ENCODE measurements around the gene BAG5.

Gene BAG5

GRCh38 chr14:103535891-103536565 lies 26.4 kb downstream of the BAG5 start:
- no peak overlapping the region for H3K27ac ChIP-seq
- no peak for DNase-seq (ENCODE audit: low read depth, low spot score)

- no peak overlapping the region for H3K27ac ChIP-seq
- DNase-seq (ENCODE audit: low read depth, low spot score), result no peak
These were observed 27.2 kb downstream of the BAG5 start for GRCh38 chr14:103535081-103535890.

- no peak for DNase-seq (ENCODE audit: low read depth, low spot score)
- H3K27ac ChIP-seq, result no peak overlapping the region
These were observed 27.8 kb downstream of the BAG5 start for GRCh38 chr14:103534576-103535061.

- H3K27ac ChIP-seq, result no peak overlapping the region
- DNase-seq (ENCODE audit: low read depth, low spot score), result no peak
These were observed 28.4 kb downstream of the BAG5 start for GRCh38 chr14:103533999-103534575.

GRCh38 chr14:103533137-103533998 lies 29.1 kb downstream of the BAG5 start:
- DNase-seq (ENCODE audit: low read depth, low spot score), result no peak
- no peak overlapping the region for H3K27ac ChIP-seq

GRCh38 chr14:103532216-103533136 lies 30.0 kb downstream of the BAG5 start:
- no peak overlapping the region for H3K27ac ChIP-seq
- DNase-seq (ENCODE audit: low read depth, low spot score), result no peak

- H3K27ac ChIP-seq, result no peak overlapping the region
- no peak for DNase-seq (ENCODE audit: low read depth, low spot score)
These were observed 30.8 kb downstream of the BAG5 start for GRCh38 chr14:103531421-103532215.

- no peak for DNase-seq (ENCODE audit: low read depth, low spot score)
- no peak overlapping the region for H3K27ac ChIP-seq
These were observed 31.6 kb downstream of the BAG5 start for GRCh38 chr14:103530831-103531230.

- DNase-seq (ENCODE audit: low read depth, low spot score), result no peak
These were observed 32.1 kb downstream of the BAG5 start for GRCh38 chr14:103530390-103530789.

GRCh38 chr14:103529383-103530365 lies 32.8 kb downstream of the BAG5 start:
- H3K27ac ChIP-seq, result peak overlapping the region; percentile 36
- no peak for DNase-seq (ENCODE audit: low read depth, low spot score)

More at GRCh38 chr14:103530390-103530789, 32.1 kb downstream of the BAG5 start:
- H3K27ac ChIP-seq, result no peak overlapping the region

GRCh38 chr14:103528587-103529382 lies 33.7 kb downstream of the BAG5 start, which contains the start of gene TRMT61A:
TRMT61A (plus strand) TSS chr14:103529196; CDS start chr14:103529979, 783 bp downstream.
- no peak for DNase-seq (ENCODE audit: low read depth, low spot score)
- H3K27ac ChIP-seq, result peak within 1 kb of the TSS; percentile 36

- H3K27ac ChIP-seq, result peak overlapping the region; percentile 36
- DNase-seq (ENCODE audit: low read depth, low spot score), result no peak
These were observed 34.3 kb downstream of the BAG5 start for GRCh38 chr14:103528146-103528586.

GRCh38 chr14:103527408-103528145 lies 34.9 kb downstream of the BAG5 start:
- H3K27ac ChIP-seq, result peak overlapping the region; percentile 36
- no peak for DNase-seq (ENCODE audit: low read depth, low spot score)

- no peak overlapping the region for H3K27ac ChIP-seq
- no peak for DNase-seq (ENCODE audit: low read depth, low spot score)
These were observed 35.6 kb downstream of the BAG5 start for GRCh38 chr14:103526914-103527248.

- DNase-seq (ENCODE audit: low read depth, low spot score), result no peak
- no peak overlapping the region for H3K27ac ChIP-seq
These were observed 36.1 kb downstream of the BAG5 start for GRCh38 chr14:103526247-103526913.
